ENCODE results near the gene MZB1. TPM values are rescaled to one million over a fixed set of nuclear protein-coding genes. Genes with fewer than 3 reads are reported as not detected.

Gene MZB1
- total RNA-seq, 2 experiments from 2014 or later, result 12.7 to 13.4 TPM

DNA sequence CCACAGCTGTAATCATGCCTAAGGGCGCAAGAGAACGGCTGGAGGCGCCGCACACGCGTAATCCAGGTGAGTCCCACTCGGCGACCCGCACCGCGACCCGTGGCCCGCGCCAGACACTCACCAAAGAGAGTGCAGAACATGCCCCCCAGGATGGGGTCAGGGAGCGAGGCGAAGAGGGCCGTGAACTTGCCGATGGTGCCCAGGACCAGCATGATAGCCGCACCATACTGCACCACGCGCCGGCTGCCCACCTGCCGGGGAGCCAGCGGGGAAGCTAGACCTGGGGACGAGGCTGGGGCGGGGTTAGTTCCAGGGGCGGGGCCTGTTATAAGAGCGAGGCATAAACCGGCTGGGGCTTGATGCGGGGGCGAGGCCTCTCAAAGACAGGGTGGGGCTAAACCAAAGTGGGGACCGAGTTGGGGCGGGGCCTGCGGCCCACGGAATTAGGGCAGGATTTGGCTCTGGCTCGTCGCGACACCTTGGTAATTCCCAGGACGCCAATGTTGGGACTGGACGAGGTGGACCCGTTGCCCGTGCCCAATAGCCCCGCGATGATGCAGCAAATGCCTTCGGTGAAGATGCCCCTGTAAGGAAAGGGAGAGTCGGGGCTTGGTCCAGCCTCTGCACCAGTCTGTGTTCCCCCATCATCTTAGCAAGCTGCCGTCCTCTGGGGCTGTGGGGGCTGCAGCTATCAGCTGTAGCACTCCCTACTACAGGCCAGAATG, 11.4 kb downstream of the MZB1 start:
- POLR2A ChIA-PET, result no interaction called here
- H3K4me3 Mint-ChIP-seq, result no peak overlapping the region
- no peaks in the 10 kb centered on the region for H3K27me3 Mint-ChIP-seq
- CTCF ChIA-PET, result interaction anchor here (1.0 to 2.0 kb wide), 2 partner anchors 9 to 10 kb away, joined by 3 to 7 read pairs; no protein-coding TSS in a partner anchor
- no peak overlapping the region for H3K27ac Mint-ChIP-seq
- no peaks in the 10 kb centered on the region for H3K9me3 Mint-ChIP-seq
- peaks cover 9% of the 10 kb centered on the region for H3K4me1 Mint-ChIP-seq
- H3K36me3 Mint-ChIP-seq (ENCODE audit: low read depth), result peaks cover 5% of the 10 kb centered on the region
- no peak for DNase-seq

DNA sequence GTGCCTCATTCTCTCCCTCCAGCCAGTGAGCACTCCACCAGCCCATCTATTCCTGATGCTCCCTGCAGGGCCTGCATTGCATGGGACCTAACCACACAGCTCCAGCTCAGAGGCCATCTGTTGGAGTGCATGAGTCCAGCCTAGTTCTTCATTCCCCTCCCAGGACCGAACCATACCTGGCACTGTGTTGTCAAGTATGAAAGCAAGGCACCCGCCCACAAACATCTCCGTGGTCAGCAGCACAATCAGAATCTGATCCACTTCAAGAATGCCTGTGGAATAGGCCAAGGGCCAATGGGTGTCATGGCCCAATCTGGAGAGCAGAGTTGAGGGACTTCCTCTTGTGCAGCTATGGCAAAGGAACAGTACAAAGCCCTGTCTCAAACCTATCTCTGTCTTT, 12.5 kb downstream of the MZB1 start:
- Mint-ChIP-seq H3K27ac (no peak overlapping the region), H3K9me3 (no peaks in the 10 kb centered on the region), H3K27me3 (no peaks in the 10 kb centered on the region), H3K4me3 (no peak overlapping the region), H3K4me1 (peaks cover 10% of the 10 kb centered on the region), H3K36me3 (ENCODE audit: low read depth) (peaks cover 10% of the 10 kb centered on the region)
- ChIA-PET POLR2A (no interaction called here), CTCF (interaction anchor here (0.6 to 1.4 kb wide), 3 partner anchors 10 to 93 kb away, joined by 3 to 4 read pairs (median 3); no protein-coding TSS in a partner anchor)
- no peak for DNase-seq

DNA sequence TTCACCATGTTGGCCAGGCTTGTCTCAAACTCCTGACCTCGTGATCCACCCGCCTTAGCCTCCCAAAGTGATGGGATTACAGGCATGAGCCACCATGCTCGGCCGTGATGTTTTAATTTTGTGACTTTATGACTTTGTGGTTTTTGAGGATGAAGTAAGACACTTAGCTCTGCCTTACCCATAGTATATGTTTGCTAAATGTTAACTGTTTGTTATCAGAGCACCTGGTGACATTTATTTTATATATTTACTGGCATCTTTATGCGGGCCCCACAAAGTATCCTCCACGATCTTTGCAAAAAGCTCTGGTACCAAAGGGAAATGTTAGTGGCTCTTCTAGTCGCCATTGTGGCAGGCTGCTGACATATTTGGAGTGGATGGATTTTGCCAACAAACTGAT, 13.3 kb downstream of the MZB1 start:
- ChIA-PET POLR2A (no interaction called here), CTCF (interaction anchor here (0.9 to 1.4 kb wide), 4 partner anchors 13 to 141 kb away, joined by 3 to 4 read pairs (median 3); partner anchors contain the start of gene MZB1)
- Mint-ChIP-seq H3K4me3 (no peak overlapping the region), H3K27ac (no peak overlapping the region), H3K27me3 (no peaks in the 10 kb centered on the region), H3K36me3 (ENCODE audit: low read depth) (peaks cover 11% of the 10 kb centered on the region), H3K4me1 (peaks cover 18% of the 10 kb centered on the region), H3K9me3 (no peaks in the 10 kb centered on the region)
- no peak for DNase-seq

DNA sequence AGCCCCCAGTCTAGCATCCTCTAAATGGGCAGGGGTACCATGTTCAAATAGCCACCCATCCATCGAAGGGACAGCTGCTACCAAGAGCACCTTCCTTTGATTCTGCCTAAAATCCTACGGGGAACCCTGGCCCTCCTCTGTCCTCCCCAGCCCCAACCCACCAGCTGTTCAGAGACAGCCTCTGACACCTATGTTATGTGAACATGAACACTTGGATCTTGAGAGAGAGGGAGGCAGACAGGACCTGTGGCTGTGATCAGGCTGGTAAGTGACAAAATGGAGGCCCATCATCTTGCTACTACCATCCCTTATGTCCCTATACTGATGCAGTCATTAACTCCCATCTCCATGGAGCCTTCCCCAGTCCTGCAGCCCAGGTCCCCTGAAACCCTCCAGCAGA, 14.8 kb downstream of the MZB1 start:
- Mint-ChIP-seq H3K4me1 (peaks cover 23% of the 10 kb centered on the region), H3K9me3 (no peaks in the 10 kb centered on the region), H3K36me3 (ENCODE audit: low read depth) (peaks cover 12% of the 10 kb centered on the region), H3K27me3 (no peaks in the 10 kb centered on the region), H3K4me3 (no peak overlapping the region), H3K27ac (no peak overlapping the region)
- DNase-seq, result no peak
- ChIA-PET CTCF (interaction anchor here (1.3 to 1.8 kb wide), 3 partner anchors 10 to 18 kb away, joined by 5 to 6 read pairs (median 6); no protein-coding TSS in a partner anchor), POLR2A (no interaction called here)

DNA sequence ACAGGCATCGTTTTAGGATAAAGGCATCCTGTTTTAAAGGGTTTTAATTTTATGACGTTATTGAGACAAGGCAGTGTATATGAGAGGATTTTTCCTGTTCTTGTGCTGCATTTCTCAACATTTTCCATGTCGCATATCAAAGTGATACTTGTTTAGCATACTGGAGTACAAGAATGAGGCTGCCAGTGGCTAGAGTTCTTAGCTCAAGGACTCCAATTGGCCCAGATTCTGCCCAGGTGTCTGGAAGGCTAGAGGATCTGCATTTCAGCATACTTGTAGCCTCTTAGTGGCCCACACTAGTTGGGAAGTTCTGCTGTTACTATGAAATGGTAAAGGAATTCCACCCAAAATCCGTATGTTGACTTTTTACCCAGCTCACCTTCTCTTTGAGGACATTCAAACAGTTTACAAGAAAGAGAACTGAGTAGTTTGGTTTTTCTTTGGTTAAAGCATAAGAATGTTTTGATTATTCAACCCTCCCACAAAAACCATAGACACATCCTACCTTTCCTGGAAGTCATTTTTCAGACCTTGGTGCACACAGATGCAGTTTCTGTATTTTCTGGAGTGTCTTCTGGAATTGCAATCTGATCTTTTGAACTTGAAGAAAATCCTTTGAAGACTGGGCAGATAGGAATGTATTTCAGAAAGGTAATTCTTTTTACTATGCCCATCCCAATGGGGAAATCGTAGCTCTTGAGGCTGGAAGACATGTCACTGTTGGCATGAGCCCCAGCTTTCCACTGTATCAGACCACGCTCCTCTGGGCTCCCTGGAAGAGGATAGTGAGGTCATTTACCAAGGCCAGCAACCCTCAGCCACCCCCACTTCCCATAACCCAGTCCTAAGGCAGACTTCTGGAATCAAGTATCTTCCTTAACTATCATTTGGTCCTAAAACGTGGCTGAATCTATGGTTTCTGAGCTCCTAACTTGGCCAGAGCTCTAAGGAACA, 18.0 kb downstream of the MZB1 start:
- H3K4me1 Mint-ChIP-seq, result peaks cover 15% of the 10 kb centered on the region
- ChIA-PET POLR2A (interaction anchor here (0.6 kb wide), 1 partner anchor 79 kb away, joined by 3 read pairs; no protein-coding TSS in a partner anchor), CTCF (interaction anchor here (0.6 to 1.9 kb wide), 3 partner anchors 9 to 200 kb away, joined by 3 to 5 read pairs (median 4); partner anchors contain the start of gene PAIP2)
- H3K27me3 Mint-ChIP-seq, result no peaks in the 10 kb centered on the region
- peak overlapping the region; percentile 0 for H3K27ac Mint-ChIP-seq
- H3K9me3 Mint-ChIP-seq, result no peaks in the 10 kb centered on the region
- DNase-seq, result no peak
- H3K4me3 Mint-ChIP-seq, result no peak overlapping the region
- H3K36me3 Mint-ChIP-seq (ENCODE audit: low read depth), result peaks cover 20% of the 10 kb centered on the region

DNA sequence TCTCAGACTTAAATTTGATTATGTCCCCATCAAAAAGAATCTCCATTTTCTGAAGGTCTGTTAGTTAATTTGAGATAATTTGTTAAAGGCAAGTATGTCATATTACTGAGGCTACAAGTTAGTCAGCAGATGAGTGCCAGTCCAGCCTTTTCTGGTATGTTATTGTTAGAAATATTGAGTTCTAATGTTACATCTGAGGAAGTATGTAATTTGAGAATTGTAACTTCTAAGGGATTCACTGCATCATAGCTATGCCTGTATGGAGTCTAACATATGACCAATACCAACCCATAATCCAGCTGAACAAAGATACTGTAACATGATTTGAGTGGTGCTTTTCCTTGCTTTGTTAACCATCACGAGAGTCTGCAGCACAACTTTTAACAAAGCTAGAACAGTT, 20.5 kb downstream of the MZB1 start:
- ChIA-PET POLR2A (no interaction called here), CTCF (interaction anchor here (0.8 to 1.2 kb wide), 4 partner anchors 14 to 46 kb away, joined by 3 to 4 read pairs (median 4); no protein-coding TSS in a partner anchor)
- Mint-ChIP-seq H3K9me3 (no peaks in the 10 kb centered on the region), H3K4me1 (peaks cover 15% of the 10 kb centered on the region), H3K27me3 (no peaks in the 10 kb centered on the region), H3K36me3 (ENCODE audit: low read depth) (peaks cover 34% of the 10 kb centered on the region), H3K27ac (no peak overlapping the region), H3K4me3 (no peak overlapping the region)
- no peak for DNase-seq

DNA sequence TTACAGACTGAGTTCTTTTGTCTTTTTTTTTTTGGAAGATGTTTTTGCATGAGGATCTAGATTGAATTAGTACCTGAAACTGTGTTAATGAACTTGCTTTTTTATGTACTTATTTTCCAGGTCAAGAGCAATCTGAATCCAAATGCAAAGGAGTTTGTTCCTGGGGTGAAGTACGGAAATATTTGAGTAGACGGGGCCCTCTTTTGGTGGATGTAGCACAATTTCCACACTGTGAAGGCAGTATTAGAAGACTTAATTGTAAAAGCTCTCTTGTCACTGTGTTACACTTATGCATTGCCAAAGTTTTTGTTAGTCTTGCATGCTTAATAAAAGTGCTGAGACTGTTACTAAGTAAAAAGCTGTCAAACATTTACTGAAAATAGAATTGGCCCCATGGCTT, 21.1 kb downstream of the MZB1 start:
- no peak overlapping the region for H3K4me3 Mint-ChIP-seq
- H3K27me3 Mint-ChIP-seq, result no peaks in the 10 kb centered on the region
- DNase-seq, result no peak
- peaks cover 40% of the 10 kb centered on the region for H3K36me3 Mint-ChIP-seq (ENCODE audit: low read depth)
- H3K9me3 Mint-ChIP-seq, result no peaks in the 10 kb centered on the region
- H3K27ac Mint-ChIP-seq, result no peak overlapping the region
- ChIA-PET CTCF (interaction anchor here (0.6 to 0.8 kb wide), 3 partner anchors 26 to 407 kb away, joined by 3 to 4 read pairs (median 4); no protein-coding TSS in a partner anchor), POLR2A (interaction anchor here (1.0 kb wide), 1 partner anchor 75 kb away, joined by 3 read pairs; the partner anchor contains the start of gene MATR3)
- H3K4me1 Mint-ChIP-seq, result peaks cover 15% of the 10 kb centered on the region

DNA sequence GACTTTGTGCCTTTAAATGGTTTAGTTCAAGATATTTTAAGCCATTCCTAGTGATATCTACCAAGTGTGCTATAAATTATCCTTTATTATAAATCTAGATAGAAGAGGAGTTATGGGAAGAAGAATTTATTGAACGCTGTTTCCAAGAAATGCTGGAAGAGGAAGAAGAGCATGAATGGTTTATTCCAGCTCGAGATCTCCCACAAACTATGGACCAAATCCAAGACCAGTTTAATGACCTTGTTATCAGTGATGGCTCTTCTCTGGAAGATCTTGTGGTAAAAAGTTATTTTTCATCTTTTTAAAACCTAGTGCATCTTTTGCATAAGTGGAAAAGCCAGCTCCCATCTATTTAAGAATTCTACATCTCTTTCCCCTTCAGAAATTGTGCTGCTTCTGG, 25.2 kb downstream of the MZB1 start:
- no peaks in the 10 kb centered on the region for H3K27me3 Mint-ChIP-seq
- peaks cover 2% of the 10 kb centered on the region for H3K4me1 Mint-ChIP-seq
- H3K4me3 Mint-ChIP-seq, result no peak overlapping the region
- POLR2A ChIA-PET, result no interaction called here
- no peaks in the 10 kb centered on the region for H3K9me3 Mint-ChIP-seq
- no peak overlapping the region for H3K27ac Mint-ChIP-seq
- peaks cover 31% of the 10 kb centered on the region for H3K36me3 Mint-ChIP-seq (ENCODE audit: low read depth)
- CTCF ChIA-PET, result no interaction called here
- DNase-seq, result no peak

DNA sequence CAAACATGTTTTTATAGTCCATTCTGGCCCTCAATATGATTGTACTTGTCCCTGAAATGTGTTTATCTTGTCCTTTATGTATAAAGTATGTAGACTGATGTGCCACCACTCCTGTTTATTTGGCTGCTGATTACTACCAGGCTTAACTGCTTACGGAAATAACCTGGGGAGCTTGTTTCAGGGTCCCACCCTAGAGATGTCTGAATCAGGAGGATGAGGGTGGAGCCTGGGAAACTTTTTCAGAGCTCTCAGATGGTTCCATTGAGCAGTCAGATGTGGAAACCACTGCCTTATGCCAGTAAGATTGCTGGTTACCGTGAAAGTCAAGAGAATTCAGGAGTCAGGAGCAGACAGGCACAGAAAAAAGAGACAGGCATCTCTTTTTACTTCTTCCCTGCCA, 25.8 kb downstream of the MZB1 start:
- H3K27ac Mint-ChIP-seq, result no peak overlapping the region
- no peaks in the 10 kb centered on the region for H3K9me3 Mint-ChIP-seq
- no peaks in the 10 kb centered on the region for H3K27me3 Mint-ChIP-seq
- no peak for DNase-seq
- CTCF ChIA-PET, result no interaction called here
- H3K36me3 Mint-ChIP-seq (ENCODE audit: low read depth), result peaks cover 31% of the 10 kb centered on the region
- H3K4me1 Mint-ChIP-seq, result peaks cover 2% of the 10 kb centered on the region
- POLR2A ChIA-PET, result no interaction called here
- no peak overlapping the region for H3K4me3 Mint-ChIP-seq

DNA sequence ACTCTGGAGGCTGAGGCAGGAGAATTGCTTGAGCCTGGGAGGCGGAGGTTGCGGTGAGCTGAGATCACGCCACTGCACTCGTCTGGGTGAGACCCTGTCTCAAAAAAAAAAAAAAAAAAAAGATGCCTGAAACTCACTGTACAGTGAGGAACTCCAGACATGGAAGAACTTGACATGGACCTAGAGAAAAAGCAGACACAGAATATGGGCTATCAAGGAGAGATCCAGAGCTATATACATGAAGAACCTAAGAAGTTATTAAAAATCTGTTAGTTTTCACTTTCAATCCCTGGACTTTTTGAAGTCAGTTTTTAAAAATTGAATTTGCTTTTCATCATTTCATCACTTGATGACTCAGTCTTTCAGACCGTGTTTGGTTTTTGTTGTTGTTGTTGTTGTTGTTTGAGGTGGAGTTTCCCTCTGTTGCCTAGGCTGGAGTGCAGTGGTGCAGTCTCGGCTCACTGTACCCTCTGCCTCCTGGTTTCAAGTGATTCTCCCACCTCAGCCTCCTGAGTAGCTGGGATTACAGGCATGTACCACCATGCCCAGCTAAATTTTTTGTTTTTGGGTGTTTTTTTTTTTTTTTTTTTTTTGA, 27.8 kb downstream of the MZB1 start:
- DNase-seq, result no peak
- ChIA-PET POLR2A (no interaction called here), CTCF (interaction anchor here (0.6 to 1.5 kb wide), 7 partner anchors 10 to 1030 kb away, joined by 3 to 6 read pairs (median 3); no protein-coding TSS in a partner anchor)
- Mint-ChIP-seq H3K27me3 (no peaks in the 10 kb centered on the region), H3K27ac (no peak overlapping the region), H3K9me3 (no peaks in the 10 kb centered on the region), H3K4me1 (peaks cover 8% of the 10 kb centered on the region), H3K36me3 (ENCODE audit: low read depth) (peaks cover 33% of the 10 kb centered on the region), H3K4me3 (no peak overlapping the region)

DNA sequence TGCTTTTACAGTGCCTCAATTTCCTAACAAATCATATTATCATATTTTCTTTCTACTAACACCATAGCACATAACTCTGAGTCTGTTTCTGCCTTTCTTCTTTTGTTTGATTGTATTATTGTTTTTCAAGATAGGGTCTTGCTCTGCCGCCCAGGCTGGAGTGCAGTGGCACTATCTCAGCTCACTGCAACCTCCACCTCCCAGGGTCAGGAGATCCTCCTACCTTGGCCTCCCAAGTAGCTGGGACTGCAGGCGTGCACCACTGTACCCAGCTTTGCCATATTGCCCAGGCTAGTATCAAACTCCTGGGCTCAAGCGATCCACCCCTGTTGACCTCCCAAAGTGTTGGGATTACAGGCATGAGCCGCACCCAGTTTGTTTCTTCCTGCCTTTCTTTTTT, 29.3 kb downstream of the MZB1 start:
- Mint-ChIP-seq H3K4me3 (no peak overlapping the region), H3K27ac (no peak overlapping the region), H3K9me3 (no peaks in the 10 kb centered on the region), H3K4me1 (peaks cover 9% of the 10 kb centered on the region), H3K36me3 (ENCODE audit: low read depth) (peaks cover 25% of the 10 kb centered on the region), H3K27me3 (no peaks in the 10 kb centered on the region)
- no peak for DNase-seq
- ChIA-PET POLR2A (no interaction called here), CTCF (interaction anchor here (0.9 to 1.6 kb wide), 3 partner anchors 16 to 35 kb away, joined by 3 to 5 read pairs (median 4); partner anchors contain the start of gene PAIP2)

DNA sequence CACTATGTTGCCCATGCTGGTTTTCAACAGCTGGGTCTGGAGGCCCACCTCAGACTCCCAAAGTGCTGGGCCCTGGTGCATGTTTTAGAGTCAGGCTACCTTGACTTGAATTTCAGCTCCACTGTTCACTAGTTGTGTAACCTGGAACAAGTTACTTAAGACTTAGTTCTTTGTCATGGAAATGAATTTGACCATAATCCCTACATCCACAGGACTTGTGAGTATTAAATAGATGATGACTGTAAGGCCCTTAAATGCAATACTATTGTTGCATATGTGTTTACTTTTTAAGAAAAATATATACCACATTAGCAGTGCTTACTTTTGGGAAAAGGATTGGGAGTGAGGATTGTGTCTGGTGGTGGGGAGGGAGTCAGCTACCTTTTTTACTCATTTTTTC, 31.6 kb downstream of the MZB1 start:
- Mint-ChIP-seq H3K4me3 (no peak overlapping the region), H3K36me3 (ENCODE audit: low read depth) (peaks cover 20% of the 10 kb centered on the region), H3K9me3 (peaks cover 5% of the 10 kb centered on the region), H3K4me1 (peaks cover 13% of the 10 kb centered on the region), H3K27me3 (no peaks in the 10 kb centered on the region), H3K27ac (no peak overlapping the region)
- ChIA-PET CTCF (interaction anchor here (2.7 kb wide), 1 partner anchor 16 kb away, joined by 13 read pairs; the partner anchor contains the start of gene PAIP2), POLR2A (no interaction called here)
- DNase-seq, result no peak

Measured in activated CD4-positive, alpha-beta T cell treated with anti-CD3 and anti-CD28 coated beads, Interleukin-2, amount 10 ng/mL, durations not matched to agents 7 days and 5 days (primary cell).